CD4-positive, alpha-beta memory T cell (primary cell): ENCODE data around the gene KSR1. TPM values are rescaled to one million over a fixed set of nuclear protein-coding genes. Genes with fewer than 3 reads are reported as not detected.
A peak's percentile ranks its signal among the peaks of the same experiment; 100 is the strongest.
"Not testable (repeated sequence)": the region's sequence is repeated elsewhere in the genome, so short reads cannot be mapped to it uniquely, and the experiment has no call there.

Experiments
- CTCF ChIA-PET: fragments of 350-600 bp; sonication (Branson Sonifier 250); formaldehyde crosslinking; loops from one replicate; lab custom pipeline; 2021; ENCODE audit warnings: inconsistent platforms; ENCODE audit not compliant: partially characterized antibody; lab: Charles Lee
- POLR2A ChIA-PET: fragments of 350-600 bp; sonication (Branson Sonifier 250); formaldehyde crosslinking; loops from one replicate; lab custom pipeline; 2021; ENCODE audit not compliant: partially characterized antibody; lab: Charles Lee
- DNase-seq, 5 donors: peaks; one replicate each; pipeline versions ENCODE4 v3.0.0 to v3.0.0-alpha.2; 2020 to 2022; ENCODE audit warnings: mixed read lengths in 1 of 5
- H3K27ac ChIP-seq: one replicate; pipeline ENCODE4 v1.7.0; 2013; ENCODE audit warnings: low read depth, low read length
- H3K27me3 ChIP-seq: 2 replicates; pipeline ENCODE4 v1.7.0; 2013; ENCODE audit warnings: mild to moderate bottlenecking, low read length, moderate library complexity; ENCODE audit not compliant: insufficient read depth
- H3K36me3 ChIP-seq: 2 replicates; pipeline ENCODE4 v1.7.0; 2013; ENCODE audit warnings: mild to moderate bottlenecking, low read length, moderate library complexity; ENCODE audit not compliant: insufficient read depth
- H3K4me1 ChIP-seq: 2 replicates; pipeline ENCODE4 v1.7.0; 2013; ENCODE audit warnings: mild to moderate bottlenecking, low read length, moderate library complexity; ENCODE audit not compliant: insufficient read depth
- H3K4me3 ChIP-seq, 2 donors: one replicate each; pipeline ENCODE4 v1.7.0; 2013; ENCODE audit warnings: low read length in 2 of 2, mild to moderate bottlenecking in 1 of 2
- H3K9me3 ChIP-seq, 2 donors: one replicate each; pipeline ENCODE4 v1.7.0; 2013; ENCODE audit warnings: low read length in 2 of 2, control low read depth in 1 of 2; ENCODE audit not compliant: control insufficient read depth in 1 of 2
- H3K27ac Mint-ChIP-seq, 7 donors: one replicate each; pipeline ENCODE4 v1.8.0; 2020 to 2021; ENCODE audit warnings: mixed read lengths in 7 of 7, mild to moderate bottlenecking in 6 of 7, inconsistent platforms in 3 of 7, moderate library complexity in 3 of 7
- H3K27me3 Mint-ChIP-seq, 2 donors: one replicate each; pipeline ENCODE4 v1.8.0; 2020 to 2021; ENCODE audit warnings: mixed read lengths in 2 of 2
- H3K36me3 Mint-ChIP-seq, 2 donors: one replicate each; pipeline ENCODE4 v1.8.0; 2020 to 2021; ENCODE audit warnings: mixed read lengths in 2 of 2, inconsistent platforms in 1 of 2, mild to moderate bottlenecking in 1 of 2
- H3K4me1 Mint-ChIP-seq, 4 donors: one replicate each; pipeline ENCODE4 v1.8.0; 2020 to 2021; ENCODE audit warnings: mixed read lengths in 4 of 4, mild to moderate bottlenecking in 1 of 4
- H3K4me3 Mint-ChIP-seq, 8 donors: one replicate each; pipeline ENCODE4 v1.8.0; 2020 to 2021; ENCODE audit warnings: mixed read lengths in 8 of 8, mild to moderate bottlenecking in 7 of 8, moderate library complexity in 6 of 8, inconsistent platforms in 3 of 8
- H3K9me3 Mint-ChIP-seq, 8 donors: one replicate each; pipeline ENCODE4 v1.8.0; 2020 to 2021; ENCODE audit warnings: mixed read lengths in 8 of 8, mild to moderate bottlenecking in 5 of 8, inconsistent platforms in 3 of 8, moderate library complexity in 1 of 8
- intact Hi-C: fragments of 100-400 bp; cut with micrococcal nuclease; formaldehyde crosslinking; loops from one replicate; pipeline ENCODE4 v1.15.1; 2023
- polyA plus RNA-seq, 2 donors: library from polyadenylated mRNA; unstranded; fragments of 300-500 nt; fragmentation: Illumina TruSeq; gene quantifications; one replicate each; pipeline ENCODE4 v1.2.3, GENCODE V29; 2021
- total RNA-seq, 2 experiments: library from RNA; stranded (reverse); gene quantifications; one replicate each; pipeline ENCODE4 v1.2.3, GENCODE V29; 2021

KSR1 gene
- total RNA-seq (10 to 100 TPM; 33.2 to 40.0 TPM), polyA plus RNA-seq (1 to 10 TPM in 1 of 2 donors, under 1 TPM in 1; 0.77 to 4.1 TPM)

DNA sequence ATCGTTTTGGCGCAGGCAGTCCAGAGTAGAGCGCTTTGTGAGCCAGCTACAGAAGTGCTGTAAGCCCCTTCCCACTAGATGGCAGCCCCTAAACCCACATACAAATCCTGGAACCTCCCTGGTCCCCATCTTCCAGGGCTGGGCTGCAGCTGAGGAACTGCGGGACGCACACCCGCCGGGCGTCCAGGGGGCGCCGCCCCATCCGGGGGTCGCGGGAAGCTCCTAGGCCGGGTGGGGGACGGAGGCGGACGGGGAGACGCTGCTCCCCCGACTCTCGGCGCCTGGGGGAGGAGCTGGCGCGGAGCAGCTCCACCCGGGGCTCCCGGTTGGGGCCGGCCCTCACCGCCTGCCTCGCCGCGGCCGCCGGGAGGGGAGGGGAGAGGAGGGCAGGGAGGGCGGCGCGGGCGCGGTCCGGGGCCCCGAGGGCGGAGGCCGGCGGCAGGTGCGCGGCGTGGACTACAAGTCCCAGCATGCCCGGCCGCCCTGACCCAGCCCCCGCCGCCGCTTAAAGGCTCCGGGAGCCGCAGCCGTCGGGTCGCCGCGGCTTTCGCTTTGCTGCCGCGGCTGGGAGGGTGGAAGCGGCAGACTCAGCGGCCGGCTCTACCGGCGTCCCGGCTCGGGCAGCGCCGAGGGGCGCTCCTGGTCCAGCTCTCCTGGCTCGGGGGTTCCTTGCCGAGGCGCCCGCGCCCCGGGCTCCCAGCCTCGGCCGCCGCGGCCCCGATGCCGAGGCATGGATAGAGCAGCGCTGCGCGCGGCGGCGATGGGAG, at the start of gene KSR1:
TSS of gene KSR1 (plus strand) at position 535 of the 767 bp plus-strand sequence. CDS start at position 731, 196 bp downstream.
- peak within 1 kb of the TSS; percentile 60 for H3K27ac ChIP-seq
- Mint-ChIP-seq H3K27ac (peak within 1 kb of the TSS; percentile 81 to 95 (median 88)), H3K27me3 (no peaks in the 10 kb centered on the region), H3K36me3 (peaks cover 3 to 8% of the 10 kb centered on the region in 2 donors), H3K4me1 (peaks cover 19 to 38% (median 28%) of the 10 kb centered on the region in 4 donors), H3K9me3 (no peaks in the 10 kb centered on the region), H3K4me3 (peak within 1 kb of the TSS; percentile 87 to 97 (median 90))
- H3K9me3 ChIP-seq: no peaks in the 10 kb centered on the region
- H3K27me3 ChIP-seq: no peaks in the 10 kb centered on the region
- no peaks in the 10 kb centered on the region for H3K36me3 ChIP-seq
- H3K4me1 ChIP-seq: peaks cover 22% of the 10 kb centered on the region
- intact Hi-C loops: loop anchor here (1.0 to 5.0 kb wide), 4 partner anchors 17 to 164 kb away; partner anchors contain the start of gene WSB1
- ChIA-PET CTCF (interaction anchor here (0.5 to 2.3 kb wide), 16 partner anchors 9 to 195 kb away, joined by 3 to 43 read pairs (median 6); no protein-coding TSS in a partner anchor), POLR2A (interaction anchor here (0.6 to 4.4 kb wide), 13 partner anchors 9 to 162 kb away, joined by 3 to 56 read pairs (median 5); partner anchors contain the start of gene WSB1)
- H3K4me3 ChIP-seq: peak within 1 kb of the TSS; percentile 61 to 72
- peak; percentile 80 to 82 (median 82) for DNase-seq

GRCh38 chr17:27407916-27408864, 48.1 kb upstream of the KSR1 start:
- CTCF ChIA-PET: interaction anchor here (1.0 to 4.6 kb wide), 2 partner anchors 20 to 193 kb away, joined by 3 to 18 read pairs; no protein-coding TSS in a partner anchor
- Histone ChIP-seq H3K27ac (no peak overlapping the region), H3K4me1 (no peaks in the 10 kb centered on the region), H3K36me3 (no peaks in the 10 kb centered on the region), H3K4me3 (no peak overlapping the region), H3K9me3 (no peaks in the 10 kb centered on the region), H3K27me3 (no peaks in the 10 kb centered on the region)
- H3K4me1 Mint-ChIP-seq: no peaks in the 10 kb centered on the region
- peaks cover 2 to 7% of the 10 kb centered on the region in 2 donors for H3K27me3 Mint-ChIP-seq
- H3K27ac Mint-ChIP-seq: peak overlapping the region in 1 of 7 donors; percentile 82
- no peak for DNase-seq
- POLR2A ChIA-PET: no interaction called here
- H3K9me3 Mint-ChIP-seq: no peaks in the 10 kb centered on the region
- intact Hi-C loops: no loop called here
- H3K4me3 Mint-ChIP-seq: no peak overlapping the region
- H3K36me3 Mint-ChIP-seq: no peaks in the 10 kb centered on the region

GRCh38 chr17:27408891-27409290, 47.4 kb upstream of the KSR1 start:
- Mint-ChIP-seq H3K4me3 (no peak overlapping the region), H3K9me3 (no peaks in the 10 kb centered on the region), H3K27ac (no peak overlapping the region), H3K36me3 (no peaks in the 10 kb centered on the region), H3K27me3 (peaks cover 2 to 7% of the 10 kb centered on the region in 2 donors), H3K4me1 (no peaks in the 10 kb centered on the region)
- Histone ChIP-seq H3K9me3 (no peaks in the 10 kb centered on the region), H3K4me3 (no peak overlapping the region), H3K27ac (no peak overlapping the region), H3K27me3 (no peaks in the 10 kb centered on the region), H3K36me3 (no peaks in the 10 kb centered on the region), H3K4me1 (no peaks in the 10 kb centered on the region)
- intact Hi-C loops: no loop called here
- ChIA-PET CTCF (interaction anchor here (1.0 to 4.6 kb wide), 2 partner anchors 21 to 192 kb away, joined by 3 to 18 read pairs; no protein-coding TSS in a partner anchor), POLR2A (no interaction called here)
- no peak for DNase-seq

DNA sequence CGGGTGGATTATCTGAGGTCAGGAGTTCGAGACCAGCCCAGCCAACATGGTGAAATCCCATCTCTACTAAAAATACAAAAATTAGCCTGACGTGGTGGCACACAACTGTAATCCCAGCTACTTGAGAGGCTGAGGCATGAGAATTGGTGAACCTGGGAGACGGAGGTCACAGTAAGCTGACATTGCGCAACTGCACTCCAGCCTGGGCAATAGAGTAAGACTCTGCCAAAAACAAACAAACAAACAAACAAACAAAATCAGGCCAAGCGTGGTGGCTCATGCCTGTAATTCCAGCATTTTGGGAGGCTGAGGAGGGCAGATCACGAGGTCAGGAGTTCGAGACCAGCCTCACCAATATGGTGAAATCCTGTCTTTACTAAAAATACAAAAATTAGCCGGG, 44.1 kb upstream of the KSR1 start:
- POLR2A ChIA-PET, H3K4me3 Mint-ChIP-seq, H3K9me3 Mint-ChIP-seq, H3K27ac ChIP-seq, DNase-seq, intact Hi-C loops, H3K36me3 ChIP-seq, H3K4me1 ChIP-seq, H3K9me3 ChIP-seq, H3K27ac Mint-ChIP-seq, H3K27me3 Mint-ChIP-seq, H3K36me3 Mint-ChIP-seq, H3K4me3 ChIP-seq, H3K27me3 ChIP-seq, H3K4me1 Mint-ChIP-seq: not testable (repeated sequence)
- CTCF ChIA-PET: interaction anchor here (1.1 to 1.4 kb wide), 3 partner anchors 10 to 190 kb away, joined by 3 to 7 read pairs (median 3); no protein-coding TSS in a partner anchor

DNA sequence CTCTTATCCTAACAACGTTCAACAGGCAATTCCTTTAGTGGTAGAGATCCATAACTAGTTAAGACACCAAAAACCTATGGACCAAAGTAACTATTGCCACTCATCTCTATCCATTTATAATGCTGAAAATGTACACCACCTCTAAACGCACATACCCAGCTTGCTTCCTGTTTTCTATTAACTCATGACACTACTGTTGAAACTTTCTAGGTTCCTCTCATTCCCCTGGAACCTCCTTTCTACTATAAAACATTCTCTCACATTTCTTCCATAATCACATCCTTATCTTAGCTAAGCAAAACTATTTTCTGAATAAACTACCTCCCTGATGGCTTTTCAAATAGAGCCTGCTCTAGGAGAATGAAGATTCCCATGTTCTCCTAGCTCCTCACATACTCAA, 42.9 kb upstream of the KSR1 start:
- intact Hi-C loops: no loop called here
- POLR2A ChIA-PET: no interaction called here
- H3K27me3 ChIP-seq: no peaks in the 10 kb centered on the region

GRCh38 chr17:27413792-27414191, 42.5 kb upstream of the KSR1 start:
- no peaks in the 10 kb centered on the region for H3K9me3 ChIP-seq
- CTCF ChIA-PET: interaction anchor here (0.9 to 1.0 kb wide), 3 partner anchors 16 to 59 kb away, joined by 3 read pairs; no protein-coding TSS in a partner anchor
- Mint-ChIP-seq H3K27ac (no peak overlapping the region), H3K36me3 (no peaks in the 10 kb centered on the region), H3K9me3 (no peaks in the 10 kb centered on the region), H3K4me1 (no peaks in the 10 kb centered on the region), H3K4me3 (no peak overlapping the region), H3K27me3 (peaks cover 2 to 7% of the 10 kb centered on the region in 2 donors)
- H3K4me1 ChIP-seq: no peaks in the 10 kb centered on the region
- POLR2A ChIA-PET: no interaction called here
- no peaks in the 10 kb centered on the region for H3K36me3 ChIP-seq
- intact Hi-C loops: no loop called here
- H3K27me3 ChIP-seq: no peaks in the 10 kb centered on the region
- no peak overlapping the region for H3K27ac ChIP-seq
- H3K4me3 ChIP-seq: no peak overlapping the region
- no peak for DNase-seq

More for the DNA sequence above, 42.9 kb upstream of the KSR1 start:
- no peak overlapping the region for H3K27ac ChIP-seq
- Mint-ChIP-seq H3K36me3 (no peaks in the 10 kb centered on the region), H3K4me3 (no peak overlapping the region), H3K9me3 (no peaks in the 10 kb centered on the region), H3K27me3 (peaks cover 2 to 7% of the 10 kb centered on the region in 2 donors), H3K4me1 (no peaks in the 10 kb centered on the region), H3K27ac (no peak overlapping the region)
- no peak for DNase-seq
- no peaks in the 10 kb centered on the region for H3K9me3 ChIP-seq
- no peaks in the 10 kb centered on the region for H3K36me3 ChIP-seq
- no peak overlapping the region for H3K4me3 ChIP-seq
- no peaks in the 10 kb centered on the region for H3K4me1 ChIP-seq
- CTCF ChIA-PET: interaction anchor here (0.7 to 1.4 kb wide), 6 partner anchors 15 to 189 kb away, joined by 3 to 7 read pairs (median 3); no protein-coding TSS in a partner anchor
